ENCODE measurements around the gene CCNJL. TPM values are rescaled to one million over a fixed set of nuclear protein-coding genes. Genes with fewer than 3 reads are reported as not detected.

Gene CCNJL
- total RNA-seq, 2 donors from 2014 or later, result not detected

DNA sequence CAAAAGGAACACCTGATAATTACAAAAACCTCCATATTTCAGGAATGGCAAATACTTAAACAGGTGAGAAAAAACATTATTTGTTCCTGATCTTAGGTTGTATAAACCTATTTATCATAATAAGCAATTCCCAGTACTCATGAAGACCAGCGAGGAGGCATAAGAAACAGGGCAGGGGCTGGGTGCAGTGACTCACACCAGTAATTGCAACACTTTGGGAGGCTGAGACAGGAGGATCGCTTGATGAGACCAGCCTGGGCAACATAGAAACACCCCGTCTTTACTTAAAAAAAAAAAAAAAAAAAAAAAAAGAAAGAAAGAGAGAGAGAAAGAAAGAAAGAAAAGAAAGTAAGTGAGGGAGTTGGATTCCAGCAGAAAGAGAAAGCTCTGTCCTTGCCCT lies 21.6 kb downstream of the CCNJL start:
- no peak overlapping the region for H3K4me3 Mint-ChIP-seq
- H3K36me3 Mint-ChIP-seq (ENCODE audit: low read depth), result no peaks in the 10 kb centered on the region
- no peaks in the 10 kb centered on the region for H3K4me1 Mint-ChIP-seq
- H3K27ac Mint-ChIP-seq, result no peak overlapping the region
- peaks cover 18% of the 10 kb centered on the region for H3K27me3 Mint-ChIP-seq
- no peaks in the 10 kb centered on the region for H3K9me3 Mint-ChIP-seq
- ATAC-seq (replicated peaks), result no peak

DNA sequence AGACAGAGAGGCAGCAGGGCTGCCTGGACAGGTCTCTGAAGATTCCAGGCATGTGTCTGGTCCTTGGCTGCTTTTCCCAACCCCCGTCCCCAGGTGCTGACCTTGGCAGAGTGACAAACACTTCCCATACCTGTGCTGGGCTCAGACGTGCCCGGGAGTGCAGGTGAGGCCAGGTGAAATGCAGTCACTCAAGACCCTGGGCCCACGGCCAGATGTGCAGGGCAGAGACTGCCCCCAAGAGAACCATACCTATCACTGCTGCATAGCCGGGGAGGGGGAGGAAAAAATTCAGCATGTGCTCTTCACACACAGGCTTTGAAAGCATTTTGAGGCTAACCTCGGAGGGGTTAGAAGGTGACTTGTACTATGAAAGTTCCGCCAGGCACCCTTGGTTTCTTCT lies 22.6 kb downstream of the CCNJL start:
- Mint-ChIP-seq H3K36me3 (ENCODE audit: low read depth) (no peaks in the 10 kb centered on the region), H3K27me3 (peaks cover 13% of the 10 kb centered on the region), H3K9me3 (no peaks in the 10 kb centered on the region), H3K4me1 (no peaks in the 10 kb centered on the region), H3K4me3 (no peak overlapping the region), H3K27ac (no peak overlapping the region)
- ATAC-seq (replicated peaks), result no peak

DNA sequence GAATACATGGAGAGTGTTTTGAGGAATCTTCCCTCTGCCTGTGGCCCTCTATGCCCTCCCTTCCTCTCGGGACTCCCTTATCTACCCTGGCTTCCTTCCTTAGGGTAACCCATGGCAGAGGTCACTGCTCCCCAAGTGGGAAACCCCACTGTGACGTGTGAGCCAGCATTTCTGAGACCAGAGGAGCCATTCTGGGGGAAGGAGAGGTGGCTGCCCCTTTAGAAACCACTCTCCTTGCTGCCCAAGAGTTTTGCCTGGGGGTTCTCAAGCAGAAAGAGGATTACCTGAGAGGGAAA lies 23.1 kb downstream of the CCNJL start:
- H3K4me3 Mint-ChIP-seq, result no peak overlapping the region
- no peaks in the 10 kb centered on the region for H3K36me3 Mint-ChIP-seq (ENCODE audit: low read depth)
- H3K9me3 Mint-ChIP-seq, result no peaks in the 10 kb centered on the region
- no peaks in the 10 kb centered on the region for H3K4me1 Mint-ChIP-seq
- no peak for ATAC-seq (replicated peaks)
- H3K27me3 Mint-ChIP-seq, result peaks cover 11% of the 10 kb centered on the region
- no peak overlapping the region for H3K27ac Mint-ChIP-seq

DNA sequence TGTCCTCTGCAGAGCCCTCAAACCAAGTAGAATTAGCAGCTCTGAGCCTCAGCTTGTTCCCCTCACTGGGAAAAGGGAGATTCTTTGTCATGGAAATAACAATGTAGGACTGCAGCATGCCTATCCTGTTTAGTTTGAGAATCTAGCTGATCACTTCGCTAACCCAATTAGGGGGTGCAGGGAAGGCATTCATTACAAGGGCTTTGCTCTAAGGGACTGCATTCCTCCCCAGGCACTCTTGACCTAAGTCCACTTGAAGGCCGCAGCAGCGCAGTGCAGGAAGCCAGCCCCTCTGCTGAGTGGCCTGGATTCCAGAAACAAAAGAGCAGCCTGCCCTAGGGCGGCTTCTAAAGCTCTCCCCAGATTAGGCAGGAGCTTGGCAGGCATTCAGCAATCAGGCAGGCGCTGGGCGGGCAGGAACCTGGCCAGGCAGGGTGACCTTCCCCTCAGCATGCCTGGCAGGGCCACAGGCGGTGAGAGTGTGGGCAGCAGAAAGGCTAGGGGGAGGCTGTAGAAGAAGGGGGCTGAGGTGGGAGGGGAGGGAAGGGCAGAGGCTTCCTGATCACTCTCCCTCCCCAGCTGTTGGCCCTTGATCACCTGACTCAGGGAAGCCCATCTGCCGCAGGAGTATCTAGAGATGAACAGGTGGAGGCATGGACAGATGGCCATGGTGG lies 24.8 kb downstream of the CCNJL start:
- no peaks in the 10 kb centered on the region for H3K9me3 Mint-ChIP-seq
- no peak overlapping the region for H3K27ac Mint-ChIP-seq
- no peaks in the 10 kb centered on the region for H3K4me1 Mint-ChIP-seq
- H3K4me3 Mint-ChIP-seq, result no peak overlapping the region
- no peaks in the 10 kb centered on the region for H3K36me3 Mint-ChIP-seq (ENCODE audit: low read depth)
- H3K27me3 Mint-ChIP-seq, result peaks cover 11% of the 10 kb centered on the region
- no peak for ATAC-seq (replicated peaks)

DNA sequence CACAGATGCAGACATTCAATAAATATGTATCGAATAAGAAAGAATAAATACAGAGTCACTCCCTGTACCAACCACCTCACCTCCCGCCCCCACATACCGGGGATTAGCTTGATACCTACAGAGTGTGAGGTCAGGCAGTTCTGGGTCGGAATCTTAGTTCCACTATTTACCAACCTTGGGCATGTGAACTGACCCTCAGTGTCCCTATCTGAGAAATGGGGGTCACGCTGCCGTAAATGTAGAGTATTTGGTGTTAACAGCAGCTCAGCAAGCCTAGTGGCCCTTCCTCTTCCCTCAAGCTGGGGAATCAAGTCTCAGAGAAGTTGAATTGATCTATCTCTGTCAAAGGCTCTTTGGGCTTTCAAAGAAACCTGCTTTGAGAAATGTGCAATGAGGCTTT lies 25.4 kb downstream of the CCNJL start:
- peaks cover 11% of the 10 kb centered on the region for H3K27me3 Mint-ChIP-seq
- no peak overlapping the region for H3K4me3 Mint-ChIP-seq
- H3K4me1 Mint-ChIP-seq, result no peaks in the 10 kb centered on the region
- no peaks in the 10 kb centered on the region for H3K36me3 Mint-ChIP-seq (ENCODE audit: low read depth)
- H3K9me3 Mint-ChIP-seq, result no peaks in the 10 kb centered on the region
- no peak for ATAC-seq (replicated peaks)
- no peak overlapping the region for H3K27ac Mint-ChIP-seq

DNA sequence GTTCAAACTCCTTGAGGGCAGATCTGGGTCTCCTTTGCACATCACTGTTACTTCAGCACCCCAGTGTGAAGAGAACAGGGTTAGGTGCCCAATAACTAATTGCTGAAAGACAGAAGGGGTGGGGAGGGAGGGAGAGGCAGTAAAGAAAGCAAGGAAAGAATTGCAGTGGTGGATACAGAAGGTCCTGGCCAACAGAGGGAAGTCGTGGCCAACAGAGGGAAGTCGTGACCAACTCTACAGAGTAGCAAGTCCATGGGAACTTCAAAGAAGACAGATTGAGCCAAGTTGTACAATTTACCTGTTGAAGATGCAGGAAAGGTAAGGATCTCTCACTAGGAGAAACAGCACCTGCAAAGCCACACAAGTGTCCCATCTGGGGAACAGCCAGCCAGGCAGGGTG lies 27.0 kb downstream of the CCNJL start:
- Mint-ChIP-seq H3K27ac (no peak overlapping the region), H3K27me3 (peaks cover 8% of the 10 kb centered on the region), H3K4me1 (no peaks in the 10 kb centered on the region), H3K36me3 (ENCODE audit: low read depth) (no peaks in the 10 kb centered on the region), H3K9me3 (no peaks in the 10 kb centered on the region), H3K4me3 (no peak overlapping the region)
- no peak for ATAC-seq (replicated peaks)

DNA sequence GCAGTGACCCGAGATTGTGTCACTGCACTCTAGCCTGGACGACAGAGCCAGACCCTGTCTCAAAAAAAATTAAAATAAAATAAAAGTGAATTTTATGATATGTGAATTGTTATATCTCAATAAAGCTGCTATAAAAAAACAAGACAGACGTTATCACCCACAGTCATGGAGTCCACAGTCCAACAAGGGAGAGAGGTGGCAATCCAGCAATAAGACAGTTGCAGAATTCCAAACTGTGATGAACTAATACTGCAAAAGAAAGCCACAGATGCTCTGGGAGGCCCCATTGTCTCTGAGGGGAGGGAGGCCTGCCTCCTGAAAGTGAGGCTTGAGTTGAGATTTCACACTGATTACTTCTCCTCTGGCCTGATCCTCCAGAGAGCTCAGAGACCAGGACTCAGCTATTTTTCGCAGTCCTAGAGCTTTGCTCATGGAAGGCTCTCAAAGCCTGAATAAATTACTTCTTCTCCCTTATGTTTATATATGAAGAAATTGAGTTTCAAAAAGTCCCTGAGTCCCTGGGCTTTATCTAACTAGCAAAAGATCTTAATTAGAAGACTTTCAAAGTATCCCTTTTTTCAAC lies 28.0 kb downstream of the CCNJL start:
- no peaks in the 10 kb centered on the region for H3K9me3 Mint-ChIP-seq
- H3K4me3 Mint-ChIP-seq, result no peak overlapping the region
- no peaks in the 10 kb centered on the region for H3K4me1 Mint-ChIP-seq
- no peak for ATAC-seq (replicated peaks)
- no peak overlapping the region for H3K27ac Mint-ChIP-seq
- no peaks in the 10 kb centered on the region for H3K36me3 Mint-ChIP-seq (ENCODE audit: low read depth)
- H3K27me3 Mint-ChIP-seq, result peaks cover 17% of the 10 kb centered on the region

DNA sequence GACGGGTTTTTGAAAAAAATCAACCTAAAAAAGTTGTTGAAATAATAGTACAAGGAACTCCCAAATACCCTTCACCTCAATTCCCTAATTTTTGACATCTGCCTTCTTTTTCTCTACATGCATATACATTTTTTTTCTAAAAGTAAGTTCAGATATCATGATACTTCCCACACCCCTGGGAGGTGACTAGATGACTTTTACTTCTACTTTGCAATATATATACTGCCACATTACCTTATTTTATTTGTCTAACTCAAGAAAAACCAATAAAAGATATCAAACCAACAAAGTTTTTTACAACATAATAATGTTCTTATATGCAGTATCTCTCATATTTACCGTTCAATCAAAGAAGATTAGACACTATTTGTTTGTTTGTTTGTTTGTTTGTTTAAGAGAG lies 31.1 kb downstream of the CCNJL start:
- ATAC-seq (replicated peaks), result no peak
- no peaks in the 10 kb centered on the region for H3K36me3 Mint-ChIP-seq (ENCODE audit: low read depth)
- H3K27ac Mint-ChIP-seq, result no peak overlapping the region
- peaks cover 9% of the 10 kb centered on the region for H3K27me3 Mint-ChIP-seq
- no peaks in the 10 kb centered on the region for H3K4me1 Mint-ChIP-seq
- H3K4me3 Mint-ChIP-seq, result no peak overlapping the region
- H3K9me3 Mint-ChIP-seq, result no peaks in the 10 kb centered on the region

DNA sequence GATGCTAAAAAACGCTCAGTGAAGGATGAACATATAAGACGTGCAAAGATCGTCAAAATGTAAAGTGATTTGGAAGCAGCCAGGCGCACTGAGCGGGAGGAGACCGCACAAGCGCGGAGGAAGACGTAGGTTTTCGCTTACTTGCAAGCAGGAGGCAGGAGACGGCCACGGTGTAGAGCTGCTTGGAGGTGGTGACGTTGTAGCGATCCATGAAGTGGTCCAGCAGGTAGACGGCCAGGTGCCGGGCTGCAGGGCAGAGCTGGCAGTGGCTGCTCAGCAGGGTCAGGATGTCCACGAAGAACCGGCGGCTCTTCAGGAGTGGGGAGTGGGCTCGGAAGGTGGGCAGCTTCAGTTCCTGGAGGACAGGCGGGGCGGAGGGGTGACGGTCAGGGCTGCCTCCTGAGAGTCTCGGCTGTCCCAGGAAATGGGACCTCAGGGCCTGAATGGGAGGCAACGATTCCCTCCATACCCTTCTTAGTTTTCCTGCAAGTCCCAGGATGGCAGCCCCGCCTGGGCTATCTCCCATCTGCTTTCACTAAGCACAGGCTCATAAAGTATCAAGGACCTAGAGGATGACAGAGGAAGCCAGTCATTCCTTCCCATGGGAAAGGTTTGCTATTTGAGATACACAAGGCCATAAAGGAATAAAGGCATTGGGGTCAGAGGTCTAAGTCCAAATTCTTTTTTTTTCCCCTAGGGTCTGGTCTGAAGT lies 31.8 kb downstream of the CCNJL start:
- Mint-ChIP-seq H3K4me1 (no peaks in the 10 kb centered on the region), H3K36me3 (ENCODE audit: low read depth) (no peaks in the 10 kb centered on the region), H3K27me3 (peaks cover 9% of the 10 kb centered on the region), H3K27ac (no peak overlapping the region), H3K9me3 (no peaks in the 10 kb centered on the region), H3K4me3 (no peak overlapping the region)
- ATAC-seq (replicated peaks), result no peak

DNA sequence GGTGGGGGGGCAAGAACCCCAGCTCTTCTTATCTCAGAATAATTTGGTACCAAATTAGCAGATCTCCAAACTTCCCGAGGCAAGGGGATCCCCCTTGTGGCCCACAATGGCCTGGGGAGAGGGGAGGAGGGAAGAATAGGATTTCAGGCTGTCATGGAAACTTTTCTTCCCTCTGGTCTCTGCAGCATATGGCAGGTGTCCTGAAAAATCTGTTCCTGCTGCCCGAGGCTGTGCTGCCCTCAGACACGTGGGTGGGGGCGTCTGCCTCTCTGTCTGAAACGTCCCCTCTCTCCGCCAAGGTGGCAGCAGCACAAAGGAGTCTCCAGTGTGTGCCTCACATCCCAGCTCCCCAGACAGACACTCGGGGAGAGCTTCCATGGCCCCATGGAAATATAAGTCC lies 34.0 kb downstream of the CCNJL start:
- no peaks in the 10 kb centered on the region for H3K9me3 Mint-ChIP-seq
- no peak overlapping the region for H3K4me3 Mint-ChIP-seq
- no peaks in the 10 kb centered on the region for H3K4me1 Mint-ChIP-seq
- H3K27me3 Mint-ChIP-seq, result peaks cover 9% of the 10 kb centered on the region
- H3K36me3 Mint-ChIP-seq (ENCODE audit: low read depth), result no peaks in the 10 kb centered on the region
- no peak overlapping the region for H3K27ac Mint-ChIP-seq
- no peak for ATAC-seq (replicated peaks)

DNA sequence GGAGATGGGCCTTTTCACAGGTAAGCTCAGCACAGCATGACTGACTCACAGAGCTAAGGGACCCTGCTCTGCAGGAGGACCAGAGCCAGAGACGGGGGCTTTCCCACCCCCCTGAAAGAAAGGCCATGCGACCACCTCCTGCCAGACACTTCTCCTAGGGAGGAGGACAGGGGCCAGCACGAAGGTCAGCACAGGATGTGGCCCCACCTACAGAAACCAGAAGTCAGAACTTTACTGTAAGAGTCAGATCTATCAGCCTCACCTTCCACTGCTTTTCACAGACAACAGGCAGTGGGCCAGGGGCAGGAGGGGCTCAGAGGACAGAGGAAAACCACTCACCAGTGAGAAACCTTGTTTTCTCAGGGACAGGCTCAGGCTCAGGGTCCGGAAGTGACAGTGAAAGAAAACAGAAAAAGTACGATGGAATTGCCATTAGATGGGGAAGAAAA lies 37.9 kb downstream of the CCNJL start:
- H3K27ac Mint-ChIP-seq, result no peak overlapping the region
- no peaks in the 10 kb centered on the region for H3K9me3 Mint-ChIP-seq
- H3K4me1 Mint-ChIP-seq, result no peaks in the 10 kb centered on the region
- peaks cover 5% of the 10 kb centered on the region for H3K27me3 Mint-ChIP-seq
- no peak for ATAC-seq (replicated peaks)
- H3K36me3 Mint-ChIP-seq (ENCODE audit: low read depth), result no peaks in the 10 kb centered on the region
- H3K4me3 Mint-ChIP-seq, result no peak overlapping the region

DNA sequence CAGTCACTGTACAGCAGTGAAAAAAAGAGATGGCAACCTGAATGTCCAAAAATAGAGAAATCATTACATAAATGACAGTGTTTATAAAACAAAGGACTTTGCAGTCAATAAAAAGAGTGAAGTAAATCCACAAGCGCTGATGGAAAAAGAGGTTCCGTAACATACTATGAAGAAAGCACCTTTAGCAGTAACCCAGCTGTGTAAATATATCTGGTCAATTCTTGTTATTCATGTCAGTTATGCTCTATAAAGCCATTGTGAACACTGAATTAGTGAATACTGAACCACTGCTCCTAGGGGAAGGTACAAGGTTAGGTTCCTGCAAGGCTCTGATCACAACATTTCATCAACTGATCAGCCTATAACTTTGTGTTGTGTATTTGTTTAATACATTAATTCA lies 39.5 kb downstream of the CCNJL start:
- Mint-ChIP-seq H3K9me3 (no peaks in the 10 kb centered on the region), H3K27ac (no peak overlapping the region), H3K27me3 (peaks cover 4% of the 10 kb centered on the region), H3K4me1 (no peaks in the 10 kb centered on the region), H3K36me3 (ENCODE audit: low read depth) (no peaks in the 10 kb centered on the region), H3K4me3 (no peak overlapping the region)
- ATAC-seq (replicated peaks), result no peak

DNA sequence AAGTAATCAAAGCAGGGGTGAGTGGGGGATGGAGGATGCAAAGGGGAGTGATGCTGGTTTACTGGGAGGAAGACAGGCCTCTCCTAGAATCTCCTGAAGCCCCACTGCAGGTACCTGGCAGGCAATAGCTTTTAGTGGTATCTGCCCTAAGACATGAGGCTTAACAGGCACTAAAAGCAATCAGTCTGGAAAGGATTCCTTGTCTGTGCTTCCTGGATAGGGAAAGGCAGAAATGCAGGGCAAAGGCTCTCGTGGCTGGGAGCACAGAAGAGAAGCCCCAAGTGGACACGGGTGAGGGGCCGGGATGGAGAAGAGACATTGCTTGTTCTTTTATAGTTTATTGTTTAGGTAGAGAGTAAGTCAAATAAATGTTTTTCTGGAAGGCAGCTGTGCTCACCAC lies 40.1 kb downstream of the CCNJL start:
- no peaks in the 10 kb centered on the region for H3K36me3 Mint-ChIP-seq (ENCODE audit: low read depth)
- ATAC-seq (replicated peaks), result no peak
- no peaks in the 10 kb centered on the region for H3K9me3 Mint-ChIP-seq
- H3K4me3 Mint-ChIP-seq, result no peak overlapping the region
- H3K27me3 Mint-ChIP-seq, result peaks cover 4% of the 10 kb centered on the region
- no peaks in the 10 kb centered on the region for H3K4me1 Mint-ChIP-seq
- H3K27ac Mint-ChIP-seq, result no peak overlapping the region

DNA sequence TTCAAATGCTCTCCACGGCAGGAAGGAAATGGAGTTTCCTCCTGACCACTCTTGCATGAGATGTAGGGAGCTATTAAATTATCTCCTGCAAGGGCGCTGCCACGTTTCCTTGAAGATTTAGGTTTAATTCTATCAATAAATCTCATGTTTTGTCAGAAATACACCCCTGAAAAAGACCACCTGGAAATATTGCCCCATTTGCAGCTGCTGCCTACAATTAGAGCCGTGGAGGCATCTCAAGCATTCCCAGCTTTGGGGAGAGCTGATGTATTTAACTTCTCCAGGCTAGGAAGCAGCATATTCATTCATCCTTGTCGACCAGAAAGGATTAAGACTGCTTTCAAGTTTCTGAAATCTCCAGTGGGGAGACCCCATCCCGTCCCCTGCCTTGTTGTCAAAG lies 40.5 kb downstream of the CCNJL start:
- Mint-ChIP-seq H3K4me3 (no peak overlapping the region), H3K36me3 (ENCODE audit: low read depth) (no peaks in the 10 kb centered on the region), H3K27ac (no peak overlapping the region), H3K9me3 (no peaks in the 10 kb centered on the region), H3K27me3 (peaks cover 4% of the 10 kb centered on the region), H3K4me1 (no peaks in the 10 kb centered on the region)
- ATAC-seq (replicated peaks), result no peak

DNA sequence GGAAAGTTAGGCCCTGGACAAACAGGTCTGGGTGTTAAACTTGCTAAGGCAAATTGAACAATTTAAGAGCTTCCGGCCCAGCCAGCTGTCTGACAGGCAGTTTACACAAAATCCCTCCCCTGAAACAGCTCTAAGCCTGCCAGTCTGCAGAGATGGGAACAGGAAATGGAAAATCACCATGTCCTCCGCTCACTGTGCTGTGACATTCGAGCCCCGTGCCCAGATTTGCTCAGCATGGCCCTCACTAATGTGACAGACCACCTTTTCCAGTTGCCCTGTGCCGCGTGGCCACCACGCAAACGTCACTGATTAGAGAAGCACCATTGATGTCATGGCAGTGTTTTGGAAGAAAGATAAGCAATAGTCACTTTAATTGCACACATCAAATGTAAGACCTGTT lies 41.0 kb downstream of the CCNJL start:
- no peak for ATAC-seq (replicated peaks)
- H3K27me3 Mint-ChIP-seq, result peaks cover 5% of the 10 kb centered on the region
- no peak overlapping the region for H3K27ac Mint-ChIP-seq
- H3K9me3 Mint-ChIP-seq, result no peaks in the 10 kb centered on the region
- H3K4me1 Mint-ChIP-seq, result no peaks in the 10 kb centered on the region
- H3K36me3 Mint-ChIP-seq (ENCODE audit: low read depth), result no peaks in the 10 kb centered on the region
- no peak overlapping the region for H3K4me3 Mint-ChIP-seq
